NCI-H82 treated with DMSO at 0.1 percent for 48 hours (cell line): ENCODE results near the gene SMIM33.
"Not testable (repeated sequence)": the region's sequence is repeated elsewhere in the genome, so short reads cannot be mapped to it uniquely, and the experiment has no call there.

ENCODE experiments used
- DNase-seq: peaks from one replicate; lab custom pipeline; 2025; ENCODE audit not compliant: unreplicated experiment; lab: John Stamatoyannopoulos, UW

Gene SMIM33

GRCh38 chr5:139456776-139457175 lies 14.0 kb upstream of the SMIM33 start:
- no peak for DNase-seq

- no peak for DNase-seq
Measured at GRCh38 chr5:139457241-139457640, 13.6 kb upstream of the SMIM33 start.

GRCh38 chr5:139457653-139458306 lies 13.0 kb upstream of the SMIM33 start:
- DNase-seq = no peak

- DNase-seq = no peak
Measured at GRCh38 chr5:139458580-139459407, 12.0 kb upstream of the SMIM33 start.

GRCh38 chr5:139459451-139459934 lies 11.3 kb upstream of the SMIM33 start:
- no peak for DNase-seq

- DNase-seq = no peak
Measured at GRCh38 chr5:139460455-139460854, 10.3 kb upstream of the SMIM33 start.

DNA sequence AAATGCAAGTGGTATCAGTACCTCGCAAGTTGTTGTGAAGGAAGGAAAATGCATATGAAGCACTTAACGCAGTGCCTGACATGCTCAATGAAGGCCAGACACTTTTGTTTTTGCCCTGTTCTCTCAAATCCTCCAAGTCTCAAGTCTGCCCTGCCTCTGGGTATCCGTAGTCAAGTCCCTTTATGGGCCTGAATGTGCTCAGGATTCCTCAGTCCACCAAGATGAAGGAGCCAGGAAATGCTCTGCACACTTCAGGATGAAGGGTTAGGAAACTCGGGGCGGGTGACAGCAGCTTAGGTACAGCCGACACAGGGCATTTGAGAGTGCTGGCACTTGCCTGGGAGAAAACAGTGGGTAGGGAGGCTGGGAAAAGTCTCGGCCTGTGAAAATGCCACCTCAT lies 9.6 kb upstream of the SMIM33 start:
- no peak for DNase-seq

GRCh38 chr5:139461698-139462097 lies 9.1 kb upstream of the SMIM33 start:
- no peak for DNase-seq

- DNase-seq = no peak
Measured at GRCh38 chr5:139462586-139463276, 8.1 kb upstream of the SMIM33 start, which contains the start of gene ECSCR. TSS of gene ECSCR (minus strand) at chr5:139462743. CDS start at chr5:139462670, 73 bp downstream.

- DNase-seq = no peak
Measured at GRCh38 chr5:139468421-139468931, 2.3 kb upstream of the SMIM33 start.

- DNase-seq = no peak
Measured at GRCh38 chr5:139472386-139473030, 1.7 kb downstream of the SMIM33 start.

DNA sequence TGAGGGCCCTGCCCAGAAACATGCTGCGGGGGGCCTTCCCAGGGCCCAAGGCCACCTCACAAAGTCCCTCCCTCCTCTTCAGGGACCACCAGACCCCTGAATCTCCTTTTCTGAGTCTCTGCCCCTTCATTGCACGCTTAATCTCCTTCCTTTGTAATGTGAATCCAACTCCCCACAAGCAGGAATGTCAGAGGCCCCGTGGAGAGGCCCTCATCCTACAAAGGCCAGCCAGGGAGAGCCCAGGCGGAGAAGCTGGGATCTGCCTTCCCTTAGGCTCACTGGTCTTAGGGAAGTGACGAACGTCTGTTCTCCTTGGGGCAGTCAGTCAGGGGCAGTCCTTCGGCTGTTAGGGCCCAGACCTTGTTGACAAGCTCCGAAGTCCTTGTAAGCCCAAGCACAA lies 2.3 kb downstream of the SMIM33 start:
- no peak for DNase-seq

- DNase-seq = no peak
Measured at GRCh38 chr5:139473565-139473964, 2.8 kb downstream of the SMIM33 start.

- DNase-seq = no peak
Measured at GRCh38 chr5:139474890-139475791, 4.3 kb downstream of the SMIM33 start.

- DNase-seq = no peak
Measured at GRCh38 chr5:139475865-139476617, 5.2 kb downstream of the SMIM33 start.

DNA sequence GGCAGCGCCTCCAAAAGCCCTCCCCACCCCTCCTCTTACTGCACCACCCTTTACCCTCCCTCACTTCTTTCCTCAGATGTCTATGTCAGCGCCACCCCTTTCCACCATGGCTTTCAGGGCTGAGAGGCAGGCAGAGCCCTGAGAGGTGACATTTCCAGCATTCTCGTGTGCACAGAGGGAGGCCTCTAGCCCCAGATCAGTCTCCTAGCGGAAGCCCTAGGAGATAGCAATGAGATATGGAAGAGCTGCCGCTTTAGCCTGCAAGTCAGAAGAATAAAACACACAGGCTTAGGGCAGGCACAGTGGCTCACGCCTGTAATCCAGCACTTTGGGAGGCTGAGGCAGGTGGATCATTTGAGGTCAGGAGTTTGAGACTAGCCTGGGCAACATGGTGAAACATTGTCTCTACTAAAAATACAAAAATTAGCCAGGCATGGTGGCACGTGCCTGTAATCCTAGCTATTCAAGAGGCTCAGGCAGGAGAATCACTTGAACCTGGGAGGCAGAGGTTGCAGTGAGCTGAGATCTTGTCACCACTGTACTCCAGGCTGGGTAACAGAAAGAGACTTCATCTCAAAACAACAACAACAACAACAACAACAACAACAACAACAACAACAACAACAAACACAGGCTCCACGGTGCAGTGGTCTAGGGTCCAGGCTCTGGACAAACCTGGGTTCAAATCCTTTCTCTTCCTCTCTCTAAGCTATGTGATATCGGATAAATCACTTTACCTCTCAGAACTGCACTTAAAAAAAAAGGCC lies 8.0 kb downstream of the SMIM33 start:
- not testable (repeated sequence) for DNase-seq

DNA sequence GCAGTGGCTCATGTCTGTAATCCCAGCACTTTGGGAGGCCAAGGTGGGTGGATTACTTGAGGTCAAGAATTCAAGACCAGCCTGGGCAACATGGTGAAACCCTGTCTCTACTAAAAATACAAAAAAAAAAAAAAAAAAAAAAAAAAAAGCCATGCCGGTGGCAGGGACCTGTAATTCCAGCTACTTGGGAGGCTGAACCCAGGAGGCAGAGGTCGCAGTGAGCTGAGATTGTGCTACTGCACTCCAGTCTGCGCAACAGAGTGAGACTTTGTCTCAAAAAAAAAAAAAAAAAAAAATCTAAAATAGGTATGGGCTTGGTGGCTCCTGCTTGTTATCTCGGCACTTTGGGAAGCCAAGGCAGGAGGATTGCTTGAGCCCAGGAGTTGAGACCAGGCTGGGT lies 8.9 kb downstream of the SMIM33 start:
- not testable (repeated sequence) for DNase-seq

- no peak for DNase-seq
Measured at GRCh38 chr5:139481122-139481533, 10.3 kb downstream of the SMIM33 start.
